Astrocyte of the spinal cord (primary cell): Measurements from ENCODE around the gene MCTP1.
A peak's percentile ranks its signal among the peaks of the same experiment; 100 is the strongest.

Experiments used
- DNase-seq: peaks from one replicate; pipeline ENCODE4 v3.0.0; 2011; ENCODE audit warnings: low read depth, low spot score
- H3K4me3 ChIP-seq: 2 replicates; pipeline ENCODE4 v1.5.1; 2011; ENCODE audit warnings: low read depth, mild to moderate bottlenecking, low read length, moderate library complexity
- in situ Hi-C: cut with HindIII; loops from 2 replicates; pipeline ENCODE4 v1.10.0; 2017; ENCODE audit warnings: low sequenced_read_pairs
- TF ChIP-seq, protein P1 (sequence below): IDR thresholded peaks from 2 replicates; pipeline ENCODE4 v1.5.1; 2012; ENCODE audit warnings: low read depth, mild to moderate bottlenecking, low read length, inconsistent platforms

MCTP1 gene

GRCh38 chr5:94691291-94691690 is 593.6 kb downstream of the MCTP1 start:
- in situ Hi-C loops = no loop called here
- TF ChIP-seq, protein P1, sequence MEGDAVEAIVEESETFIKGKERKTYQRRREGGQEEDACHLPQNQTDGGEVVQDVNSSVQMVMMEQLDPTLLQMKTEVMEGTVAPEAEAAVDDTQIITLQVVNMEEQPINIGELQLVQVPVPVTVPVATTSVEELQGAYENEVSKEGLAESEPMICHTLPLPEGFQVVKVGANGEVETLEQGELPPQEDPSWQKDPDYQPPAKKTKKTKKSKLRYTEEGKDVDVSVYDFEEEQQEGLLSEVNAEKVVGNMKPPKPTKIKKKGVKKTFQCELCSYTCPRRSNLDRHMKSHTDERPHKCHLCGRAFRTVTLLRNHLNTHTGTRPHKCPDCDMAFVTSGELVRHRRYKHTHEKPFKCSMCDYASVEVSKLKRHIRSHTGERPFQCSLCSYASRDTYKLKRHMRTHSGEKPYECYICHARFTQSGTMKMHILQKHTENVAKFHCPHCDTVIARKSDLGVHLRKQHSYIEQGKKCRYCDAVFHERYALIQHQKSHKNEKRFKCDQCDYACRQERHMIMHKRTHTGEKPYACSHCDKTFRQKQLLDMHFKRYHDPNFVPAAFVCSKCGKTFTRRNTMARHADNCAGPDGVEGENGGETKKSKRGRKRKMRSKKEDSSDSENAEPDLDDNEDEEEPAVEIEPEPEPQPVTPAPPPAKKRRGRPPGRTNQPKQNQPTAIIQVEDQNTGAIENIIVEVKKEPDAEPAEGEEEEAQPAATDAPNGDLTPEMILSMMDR = no peak
- no peak overlapping the region for H3K4me3 ChIP-seq
- DNase-seq = no peak

DNA sequence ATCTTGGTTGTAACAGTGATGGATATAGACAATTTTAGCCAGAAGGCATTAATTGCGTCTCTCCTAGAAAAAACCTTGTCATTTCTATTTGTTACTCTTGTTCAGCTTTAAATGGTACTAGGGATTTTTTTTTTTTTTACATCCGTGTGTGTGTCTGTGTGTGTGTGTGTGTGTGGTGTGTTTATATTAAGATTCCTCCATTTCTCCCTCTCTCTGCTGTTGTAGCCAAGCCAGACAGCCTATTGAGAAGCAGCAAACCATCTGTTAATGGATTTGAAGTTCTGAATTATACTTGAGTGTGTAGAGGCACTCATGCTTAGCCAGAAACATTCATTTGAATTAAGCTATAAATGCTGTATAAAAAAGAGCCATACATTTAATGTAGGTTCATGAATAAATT is 594.1 kb downstream of the MCTP1 start:
- in situ Hi-C loops = no loop called here
- TF ChIP-seq, protein P1 = no peak
- DNase-seq = peak; percentile 51
- no peak overlapping the region for H3K4me3 ChIP-seq

DNA sequence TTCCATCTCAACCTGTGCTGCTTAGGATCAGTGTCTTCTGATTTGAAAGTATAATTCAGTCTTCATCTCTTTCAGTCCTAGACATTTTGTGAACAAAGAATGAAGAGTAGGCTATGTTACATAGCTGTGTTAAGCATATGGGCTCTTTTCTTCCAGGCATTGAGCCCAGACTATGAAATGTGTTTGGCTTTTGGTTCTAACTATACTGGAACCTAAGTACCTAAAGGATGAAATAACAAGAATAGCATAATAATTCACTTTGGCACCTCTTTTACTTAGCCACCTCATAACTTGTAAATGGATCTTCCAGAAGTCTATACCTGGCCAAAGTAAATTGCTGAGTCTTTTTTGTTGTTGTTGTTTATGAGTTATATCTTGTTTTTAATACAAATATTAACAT is 595.0 kb downstream of the MCTP1 start:
- no peak overlapping the region for H3K4me3 ChIP-seq
- in situ Hi-C loops = no loop called here
- no peak for DNase-seq
- TF ChIP-seq, protein P1 = no peak

- TF ChIP-seq, protein P1 = no peak
- in situ Hi-C loops = no loop called here
- DNase-seq = no peak
- H3K4me3 ChIP-seq = no peak overlapping the region
Observed at GRCh38 chr5:94682814-94683520, 601.9 kb downstream of the MCTP1 start.

- in situ Hi-C loops = no loop called here
Observed at GRCh38 chr5:94675965-94676618, 608.8 kb downstream of the MCTP1 start.

GRCh38 chr5:94674490-94675382 is 610.2 kb downstream of the MCTP1 start:
- in situ Hi-C loops = no loop called here
- no peak for DNase-seq
- H3K4me3 ChIP-seq = no peak overlapping the region
- TF ChIP-seq, protein P1 = no peak

More at GRCh38 chr5:94675965-94676618, 608.8 kb downstream of the MCTP1 start:
- no peak for DNase-seq
- H3K4me3 ChIP-seq = no peak overlapping the region
- TF ChIP-seq, protein P1 = no peak
